Fibroblast of lung (primary cell): ENCODE data around the gene GVQW3.

Experiments
- CTCF ChIP-seq, 2 donors: IDR thresholded peaks in 1 of 2; conservative IDR thresholded peaks in 1 of 2; 1 replicate in 1 of 2; 2 replicates in 1 of 2; pipeline ENCODE4 v1.5.1; 2011 to 2012; ENCODE audit warnings: low read length in 2 of 2, control low read depth in 1 of 2, inconsistent platforms in 1 of 2, low read depth in 1 of 2, mild to moderate bottlenecking in 1 of 2
- EZH2 ChIP-seq: IDR thresholded peaks from 2 replicates; pipeline ENCODE4 v1.5.1; 2012; ENCODE audit warnings: low read length, control low read depth, mild to moderate bottlenecking; ENCODE audit errors: missing control alignments

- no peak for TF ChIP-seq CTCF (conservative IDR thresholded peaks at IDR 0.05 in 1 of 2, IDR thresholded peaks at IDR 0.05 in 1 of 2; ENCODE audit: low read depth in 1 of 2, low read length in 2 of 2)
- no peak for TF ChIP-seq EZH2
Measured at GRCh38 chr11:76395296-76395695, 14.2 kb downstream of the GVQW3 start.
